Measurements from ENCODE around the gene PRRC1.
"Not testable (repeated sequence)": the region's sequence is repeated elsewhere in the genome, so short reads cannot be mapped to it uniquely, and the experiment has no call there.

The PRRC1 gene

GRCh38 chr5:127545249-127545648 lies 27.8 kb downstream of the PRRC1 start:
- DNase-seq (ENCODE audit: low spot score): not testable (repeated sequence)

GRCh38 chr5:127549551-127549950 lies 32.1 kb downstream of the PRRC1 start:
- DNase-seq (ENCODE audit: low spot score): no peak

- no peak for DNase-seq (ENCODE audit: low spot score)
Observed at GRCh38 chr5:127550652-127551409, 33.4 kb downstream of the PRRC1 start.

- DNase-seq (ENCODE audit: low spot score): no peak
Observed at GRCh38 chr5:127551410-127552041, 34.1 kb downstream of the PRRC1 start.

GRCh38 chr5:127555826-127556225 lies 38.4 kb downstream of the PRRC1 start:
- no peak for DNase-seq (ENCODE audit: low spot score)

GRCh38 chr5:127556609-127557334 lies 39.3 kb downstream of the PRRC1 start:
- DNase-seq (ENCODE audit: low spot score): no peak

GRCh38 chr5:127558273-127558672 lies 40.8 kb downstream of the PRRC1 start:
- DNase-seq (ENCODE audit: low spot score): no peak

GRCh38 chr5:127561254-127561653 lies 43.8 kb downstream of the PRRC1 start:
- DNase-seq (ENCODE audit: low spot score): no peak

- peak; percentile 81 for DNase-seq (ENCODE audit: low spot score)
Observed at GRCh38 chr5:127562252-127562651, 44.8 kb downstream of the PRRC1 start.

- DNase-seq (ENCODE audit: low spot score): no peak
Observed at GRCh38 chr5:127563136-127563535, 45.7 kb downstream of the PRRC1 start.

- peak; percentile 89 for DNase-seq (ENCODE audit: low spot score)
Observed at GRCh38 chr5:127564002-127564769, 46.7 kb downstream of the PRRC1 start.

- peak; percentile 85 for DNase-seq (ENCODE audit: low spot score)
Observed at GRCh38 chr5:127565586-127566270, 48.3 kb downstream of the PRRC1 start.

- DNase-seq (ENCODE audit: low spot score): no peak
Observed at GRCh38 chr5:127567026-127567768, 49.8 kb downstream of the PRRC1 start.

GRCh38 chr5:127568166-127568565 lies 50.7 kb downstream of the PRRC1 start:
- DNase-seq (ENCODE audit: low spot score): no peak

GRCh38 chr5:127569471-127569870 lies 52.0 kb downstream of the PRRC1 start:
- not testable (repeated sequence) for DNase-seq (ENCODE audit: low spot score)

GRCh38 chr5:127571314-127572131 lies 54.1 kb downstream of the PRRC1 start:
- no peak for DNase-seq (ENCODE audit: low spot score)

GRCh38 chr5:127572930-127573329 lies 55.5 kb downstream of the PRRC1 start:
- DNase-seq (ENCODE audit: low spot score): no peak

- no peak for DNase-seq (ENCODE audit: low spot score)
Observed at GRCh38 chr5:127574852-127575679, 57.6 kb downstream of the PRRC1 start.

- no peak for DNase-seq (ENCODE audit: low spot score)
Observed at GRCh38 chr5:127577458-127577857, 60.0 kb downstream of the PRRC1 start.
